Measurements from ENCODE around the gene DAAM1. TPM values are rescaled to one million over a fixed set of nuclear protein-coding genes. Genes with fewer than 3 reads are reported as not detected.

DAAM1 gene
- total RNA-seq, 2 experiments from 2014 or later, result 11.3 to 11.7 TPM

- no peak overlapping the region for H3K27ac Mint-ChIP-seq
- H3K4me3 Mint-ChIP-seq, result no peak overlapping the region
- POLR2A ChIA-PET, result no interaction called here
- peaks cover 21% of the 10 kb centered on the region for H3K4me1 Mint-ChIP-seq
- H3K36me3 Mint-ChIP-seq (ENCODE audit: low read depth), result no peaks in the 10 kb centered on the region
- H3K9me3 Mint-ChIP-seq (ENCODE audit: low read depth), result no peaks in the 10 kb centered on the region
- no peaks in the 10 kb centered on the region for H3K27me3 Mint-ChIP-seq
- no peak for DNase-seq
- intact Hi-C loops (cut with DNase I, micrococcal nuclease), result no loop called here
- peak; percentile 33 for ATAC-seq
- CTCF ChIA-PET, result no interaction called here
Observed at GRCh38 chr14:59244581-59244980, 56.1 kb downstream of the DAAM1 start.

- DNase-seq (no peak), ATAC-seq (no peak)
- ChIA-PET CTCF (no interaction called here), POLR2A (interaction anchor here (0.6 kb wide), 1 partner anchor 17 kb away, joined by 3 read pairs; no protein-coding TSS in a partner anchor)
- H3K9me3 Mint-ChIP-seq (ENCODE audit: low read depth), result no peaks in the 10 kb centered on the region
- no peaks in the 10 kb centered on the region for H3K27me3 Mint-ChIP-seq
- H3K4me1 Mint-ChIP-seq, result peaks cover 19% of the 10 kb centered on the region
- intact Hi-C loops (cut with DNase I, micrococcal nuclease), result no loop called here
- H3K27ac Mint-ChIP-seq, result no peak overlapping the region
- no peaks in the 10 kb centered on the region for H3K36me3 Mint-ChIP-seq (ENCODE audit: low read depth)
- H3K4me3 Mint-ChIP-seq, result no peak overlapping the region
Observed at GRCh38 chr14:59245809-59246295, 57.4 kb downstream of the DAAM1 start.

- no peak overlapping the region for H3K4me3 Mint-ChIP-seq
- H3K9me3 Mint-ChIP-seq (ENCODE audit: low read depth), result no peaks in the 10 kb centered on the region
- POLR2A ChIA-PET, result no interaction called here
- no peak for ATAC-seq
- intact Hi-C loops (cut with DNase I, micrococcal nuclease), result no loop called here
- no peaks in the 10 kb centered on the region for H3K27me3 Mint-ChIP-seq
- CTCF ChIA-PET, result no interaction called here
- DNase-seq, result no peak
- no peak overlapping the region for H3K27ac Mint-ChIP-seq
- H3K4me1 Mint-ChIP-seq, result peaks cover 19% of the 10 kb centered on the region
- no peaks in the 10 kb centered on the region for H3K36me3 Mint-ChIP-seq (ENCODE audit: low read depth)
Observed at GRCh38 chr14:59246566-59246965, 58.1 kb downstream of the DAAM1 start.

GRCh38 chr14:59247801-59248584 lies 59.5 kb downstream of the DAAM1 start:
- POLR2A ChIA-PET, result no interaction called here
- no peaks in the 10 kb centered on the region for H3K27me3 Mint-ChIP-seq
- CTCF ChIA-PET, result no interaction called here
- peaks cover 19% of the 10 kb centered on the region for H3K4me1 Mint-ChIP-seq
- ATAC-seq (no peak), DNase-seq (no peak)
- H3K36me3 Mint-ChIP-seq (ENCODE audit: low read depth), result no peaks in the 10 kb centered on the region
- H3K27ac Mint-ChIP-seq, result no peak overlapping the region
- intact Hi-C loops (cut with DNase I, micrococcal nuclease), result no loop called here
- no peak overlapping the region for H3K4me3 Mint-ChIP-seq
- no peaks in the 10 kb centered on the region for H3K9me3 Mint-ChIP-seq (ENCODE audit: low read depth)

GRCh38 chr14:59249029-59249428 lies 60.6 kb downstream of the DAAM1 start:
- no peak for ATAC-seq
- Mint-ChIP-seq H3K4me3 (no peak overlapping the region), H3K27me3 (no peaks in the 10 kb centered on the region), H3K27ac (no peak overlapping the region), H3K9me3 (ENCODE audit: low read depth) (no peaks in the 10 kb centered on the region), H3K4me1 (peaks cover 19% of the 10 kb centered on the region), H3K36me3 (ENCODE audit: low read depth) (no peaks in the 10 kb centered on the region)
- POLR2A ChIA-PET, result no interaction called here
- intact Hi-C loops (cut with DNase I, micrococcal nuclease), result no loop called here
- CTCF ChIA-PET, result no interaction called here
- DNase-seq, result no peak

GRCh38 chr14:59251811-59252771 lies 63.6 kb downstream of the DAAM1 start:
- DNase-seq, result no peak
- no peak overlapping the region for H3K4me3 Mint-ChIP-seq
- ChIA-PET POLR2A (no interaction called here), CTCF (interaction anchor here (0.5 to 1.4 kb wide), 2 partner anchors 14 to 213 kb away, joined by 3 to 7 read pairs; partner anchors contain the start of gene GPR135)
- no peaks in the 10 kb centered on the region for H3K36me3 Mint-ChIP-seq (ENCODE audit: low read depth)
- no peak for ATAC-seq
- no peaks in the 10 kb centered on the region for H3K4me1 Mint-ChIP-seq
- intact Hi-C loops (cut with DNase I, micrococcal nuclease), result no loop called here
- no peaks in the 10 kb centered on the region for H3K9me3 Mint-ChIP-seq (ENCODE audit: low read depth)
- no peaks in the 10 kb centered on the region for H3K27me3 Mint-ChIP-seq
- H3K27ac Mint-ChIP-seq, result no peak overlapping the region

GRCh38 chr14:59252772-59253500 lies 64.5 kb downstream of the DAAM1 start:
- ChIA-PET CTCF (interaction anchor here (0.5 to 1.4 kb wide), 2 partner anchors 13 to 213 kb away, joined by 3 to 7 read pairs; partner anchors contain the start of gene GPR135), POLR2A (no interaction called here)
- Mint-ChIP-seq H3K4me3 (no peak overlapping the region), H3K27me3 (no peaks in the 10 kb centered on the region), H3K36me3 (ENCODE audit: low read depth) (no peaks in the 10 kb centered on the region), H3K27ac (no peak overlapping the region), H3K4me1 (no peaks in the 10 kb centered on the region), H3K9me3 (ENCODE audit: low read depth) (no peaks in the 10 kb centered on the region)
- no peak for ATAC-seq
- intact Hi-C loops (cut with DNase I, micrococcal nuclease), result no loop called here
- no peak for DNase-seq

- ChIA-PET CTCF (interaction anchor here (1.4 kb wide), 1 partner anchor 13 kb away, joined by 7 read pairs; no protein-coding TSS in a partner anchor), POLR2A (no interaction called here)
- no peak overlapping the region for H3K27ac Mint-ChIP-seq
- DNase-seq, result no peak
- H3K4me1 Mint-ChIP-seq, result no peaks in the 10 kb centered on the region
- intact Hi-C loops (cut with DNase I, micrococcal nuclease), result no loop called here
- no peaks in the 10 kb centered on the region for H3K27me3 Mint-ChIP-seq
- H3K36me3 Mint-ChIP-seq (ENCODE audit: low read depth), result no peaks in the 10 kb centered on the region
- no peak for ATAC-seq
- no peak overlapping the region for H3K4me3 Mint-ChIP-seq
- no peaks in the 10 kb centered on the region for H3K9me3 Mint-ChIP-seq (ENCODE audit: low read depth)
Observed at GRCh38 chr14:59253527-59253926, 65.1 kb downstream of the DAAM1 start.

GRCh38 chr14:59254146-59254910 lies 65.9 kb downstream of the DAAM1 start:
- CTCF ChIA-PET, result no interaction called here
- Mint-ChIP-seq H3K36me3 (ENCODE audit: low read depth) (no peaks in the 10 kb centered on the region), H3K4me1 (no peaks in the 10 kb centered on the region), H3K27ac (no peak overlapping the region), H3K4me3 (no peak overlapping the region), H3K9me3 (ENCODE audit: low read depth) (no peaks in the 10 kb centered on the region), H3K27me3 (no peaks in the 10 kb centered on the region)
- POLR2A ChIA-PET, result no interaction called here
- DNase-seq (no peak), ATAC-seq (no peak)
- intact Hi-C loops (cut with DNase I, micrococcal nuclease), result no loop called here

- ATAC-seq (no peak), DNase-seq (no peak)
- ChIA-PET POLR2A (no interaction called here), CTCF (no interaction called here)
- H3K27me3 Mint-ChIP-seq, result no peaks in the 10 kb centered on the region
- intact Hi-C loops (cut with DNase I, micrococcal nuclease), result no loop called here
- no peaks in the 10 kb centered on the region for H3K9me3 Mint-ChIP-seq (ENCODE audit: low read depth)
- H3K36me3 Mint-ChIP-seq (ENCODE audit: low read depth), result no peaks in the 10 kb centered on the region
- H3K27ac Mint-ChIP-seq, result no peak overlapping the region
- H3K4me1 Mint-ChIP-seq, result no peaks in the 10 kb centered on the region
- no peak overlapping the region for H3K4me3 Mint-ChIP-seq
Observed at GRCh38 chr14:59254911-59255545, 66.6 kb downstream of the DAAM1 start.

All from activated CD4-positive, alpha-beta T cell treated with anti-CD3 and anti-CD28 coated beads for 36 hours (primary cell).